GM21717 (cell line): Measurements from ENCODE around the gene DHFR2.
A peak's percentile ranks its signal among the peaks of the same experiment; 100 is the strongest.
"Not testable (repeated sequence)": the region's sequence is repeated elsewhere in the genome, so short reads cannot be mapped to it uniquely, and the experiment has no call there.

Experiments
- ATAC-seq: cut with Tn5 transposase; IDR thresholded peaks from one replicate; pipeline ENCODE4 v1.9.1; 2021; ENCODE audit warnings: mild to moderate bottlenecking, moderate library complexity; ENCODE audit not compliant: unreplicated experiment

Gene DHFR2

DNA sequence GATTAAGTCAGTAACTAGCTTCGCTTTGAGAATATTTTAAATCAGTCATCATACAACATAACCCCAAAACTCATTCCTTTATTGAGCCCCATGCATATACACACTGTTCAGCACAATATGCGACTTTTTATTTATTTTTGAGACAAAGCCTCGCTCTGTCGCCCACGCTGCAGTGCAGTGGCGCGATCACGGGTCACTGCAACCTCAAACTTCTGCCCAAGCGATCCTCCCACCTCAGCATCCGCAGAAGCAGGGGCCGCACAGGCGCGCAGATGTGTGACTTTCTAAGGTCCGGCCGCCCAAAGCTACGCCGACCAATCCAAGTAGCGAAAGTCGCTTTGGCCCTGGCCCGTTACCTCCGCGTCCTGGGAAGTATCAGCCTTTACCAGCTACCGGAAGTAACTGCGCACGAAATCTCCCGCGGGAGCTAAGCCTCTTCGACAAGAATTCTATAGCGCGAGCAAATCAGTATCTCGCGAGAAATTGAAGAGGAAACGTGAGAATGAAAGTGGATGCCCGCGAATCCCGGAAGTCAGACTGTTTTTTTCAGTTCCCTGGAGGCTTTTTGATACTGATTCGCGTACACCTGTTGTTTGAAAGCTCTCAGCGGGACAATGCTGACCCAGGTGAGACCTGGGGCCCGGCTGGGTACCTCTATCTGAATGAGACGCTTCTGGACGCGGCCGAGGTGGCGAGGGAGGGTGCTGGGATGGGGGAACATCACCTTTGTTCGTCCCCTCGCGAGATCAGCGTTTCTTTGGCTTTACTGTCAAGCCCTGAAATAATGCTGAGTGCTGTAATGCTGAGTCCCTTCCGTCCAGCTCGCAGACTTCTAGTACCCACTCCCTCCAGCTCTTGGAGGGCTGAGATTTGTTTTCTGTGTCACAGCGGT lies at the start of gene DHFR2, which contains the start of gene NSUN3:
Gene DHFR2 (minus strand): TSS at position 404 of the 892 bp plus-strand sequence. CDS start 1,405 bp downstream, outside the sequence.
Gene NSUN3 (plus strand): TSS at position 549 of the 892 bp plus-strand sequence. CDS start 66 bp downstream, at position 615.
- peak; percentile 96 for ATAC-seq

DNA sequence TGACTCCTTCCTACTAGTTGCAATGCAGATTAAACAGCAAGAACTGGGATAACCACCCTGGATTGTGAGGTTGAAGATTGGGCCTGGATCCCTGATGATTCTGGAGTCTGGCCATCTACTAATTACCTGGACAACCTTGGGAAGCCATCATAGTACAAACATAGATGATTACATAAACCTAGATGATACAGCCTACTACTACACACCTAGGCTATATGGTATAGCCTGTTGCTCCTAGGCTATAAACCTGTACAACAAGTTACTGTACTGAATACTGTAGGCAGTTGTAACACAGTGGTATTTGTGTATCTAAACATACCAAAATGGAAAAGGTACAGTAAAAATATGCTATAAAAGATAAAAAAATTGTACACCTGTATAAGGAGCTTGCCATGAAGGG lies 48.1 kb upstream of the DHFR2 start:
- ATAC-seq: no peak

- ATAC-seq: not testable (repeated sequence)
These were observed 47.5 kb upstream of the DHFR2 start for GRCh38 chr3:94110232-94110631.

- no peak for ATAC-seq
These were observed 43.6 kb upstream of the DHFR2 start for GRCh38 chr3:94106268-94106667.

GRCh38 chr3:94101860-94102259 lies 39.1 kb upstream of the DHFR2 start:
- ATAC-seq: no peak

DNA sequence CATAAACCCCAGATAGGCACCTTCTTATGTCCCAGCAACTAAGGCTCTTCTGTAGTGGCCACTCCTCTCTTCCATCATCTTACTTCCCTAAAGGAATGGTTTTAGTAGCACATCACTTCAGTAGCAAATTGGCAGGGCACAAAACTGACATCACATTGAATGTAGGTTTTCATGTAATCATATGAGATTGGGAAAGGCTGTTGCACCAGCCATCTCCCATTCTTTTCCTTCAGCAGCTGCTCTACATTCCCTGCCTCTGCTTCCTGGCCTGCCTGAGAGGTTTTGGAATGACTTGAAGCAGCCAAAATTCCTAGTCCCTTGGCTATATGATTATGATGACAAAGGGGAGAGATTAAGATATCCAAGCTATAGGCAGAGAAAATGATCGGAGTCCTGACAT lies 36.6 kb upstream of the DHFR2 start:
- ATAC-seq: no peak

DNA sequence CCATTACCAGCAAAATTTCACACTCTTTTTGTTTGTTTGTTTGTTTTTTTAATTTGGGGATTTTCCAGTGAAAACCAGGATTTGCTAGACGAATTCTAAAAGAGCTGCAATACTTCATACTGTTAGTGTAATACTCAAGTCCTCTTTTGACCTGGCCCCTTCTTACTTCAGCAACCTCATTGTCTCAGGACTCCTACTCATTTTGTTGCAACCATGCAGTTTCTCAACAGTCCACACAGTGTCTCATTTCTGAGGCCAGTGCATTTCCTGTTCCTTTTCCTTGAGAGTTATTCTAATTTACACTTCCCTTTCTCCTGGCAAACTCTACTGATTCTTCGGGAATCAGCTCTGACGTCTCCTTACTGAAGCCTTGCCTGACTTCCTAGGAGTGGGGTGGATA lies 35.7 kb upstream of the DHFR2 start:
- ATAC-seq: no peak

GRCh38 chr3:94095111-94095510 lies 32.4 kb upstream of the DHFR2 start:
- ATAC-seq: no peak

DNA sequence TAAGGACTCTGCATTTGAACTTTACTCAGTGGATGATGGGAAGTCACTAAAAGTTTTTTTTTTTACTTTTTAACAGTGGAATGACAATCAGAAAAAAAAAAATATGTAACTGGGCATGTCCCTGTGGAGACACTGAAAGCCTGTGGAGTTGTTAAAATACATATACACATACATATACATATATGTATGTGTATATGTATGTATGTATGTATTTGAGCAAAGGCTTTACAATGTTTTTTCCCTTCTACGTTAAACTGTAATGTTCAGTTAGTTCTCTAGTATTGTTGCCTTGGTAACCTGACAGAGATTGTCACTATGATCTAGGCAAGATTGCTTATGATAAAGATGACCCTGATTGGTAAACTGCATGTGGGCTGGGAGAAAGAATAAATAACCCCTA lies 30.4 kb upstream of the DHFR2 start:
- no peak for ATAC-seq

- ATAC-seq: no peak
These were observed 29.4 kb upstream of the DHFR2 start for GRCh38 chr3:94092086-94092485.

- no peak for ATAC-seq
These were observed 26.4 kb upstream of the DHFR2 start for GRCh38 chr3:94089126-94089525.

GRCh38 chr3:94083261-94083660 lies 20.5 kb upstream of the DHFR2 start:
- peak; percentile 80 for ATAC-seq

DNA sequence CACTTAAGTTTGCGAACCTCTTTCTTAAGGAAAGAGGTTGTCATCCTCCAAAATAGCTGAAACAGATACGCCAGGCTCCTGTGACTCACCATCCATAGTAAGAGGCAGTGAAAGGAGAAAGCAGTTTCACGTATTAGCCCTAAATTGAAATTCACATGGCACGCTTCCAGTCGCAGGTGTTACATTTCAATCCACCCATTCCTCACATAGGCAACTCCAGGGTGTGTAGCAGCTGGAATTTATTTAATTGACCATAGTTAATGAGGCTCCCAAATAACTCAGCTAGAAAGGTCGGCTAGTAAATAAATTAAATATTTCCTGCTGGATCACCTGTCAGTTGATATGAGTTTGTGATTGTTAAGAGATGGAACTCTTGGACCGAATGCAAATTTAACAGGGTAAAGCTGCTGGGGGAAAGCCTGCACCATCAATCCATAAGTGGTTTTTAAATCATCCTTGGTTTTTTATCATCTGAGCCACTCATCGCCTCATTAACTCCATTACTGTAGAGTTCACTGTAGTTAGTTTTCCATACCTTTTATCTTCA lies 19.7 kb upstream of the DHFR2 start:
- ATAC-seq: no peak

DNA sequence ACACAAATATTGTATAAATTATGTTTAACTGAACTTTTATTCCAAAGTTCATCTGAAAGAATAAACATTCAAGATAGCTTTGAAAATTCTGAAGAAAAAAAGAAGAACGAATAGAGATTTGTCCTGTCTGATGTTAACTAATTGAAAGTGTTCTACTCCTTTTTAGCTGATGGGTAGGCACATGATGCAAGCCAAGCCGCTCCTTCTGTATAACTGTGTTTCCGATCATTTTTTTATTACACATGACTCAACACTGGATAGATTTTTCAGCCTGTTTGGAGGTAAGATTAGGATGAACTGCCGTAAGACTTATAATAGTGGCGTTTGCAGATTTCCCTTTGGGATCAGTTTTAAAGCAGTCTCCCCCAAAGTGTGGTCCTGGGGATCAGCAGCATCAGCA lies 19.2 kb upstream of the DHFR2 start:
- no peak for ATAC-seq

GRCh38 chr3:94080552-94080951 lies 17.8 kb upstream of the DHFR2 start:
- not testable (repeated sequence) for ATAC-seq

DNA sequence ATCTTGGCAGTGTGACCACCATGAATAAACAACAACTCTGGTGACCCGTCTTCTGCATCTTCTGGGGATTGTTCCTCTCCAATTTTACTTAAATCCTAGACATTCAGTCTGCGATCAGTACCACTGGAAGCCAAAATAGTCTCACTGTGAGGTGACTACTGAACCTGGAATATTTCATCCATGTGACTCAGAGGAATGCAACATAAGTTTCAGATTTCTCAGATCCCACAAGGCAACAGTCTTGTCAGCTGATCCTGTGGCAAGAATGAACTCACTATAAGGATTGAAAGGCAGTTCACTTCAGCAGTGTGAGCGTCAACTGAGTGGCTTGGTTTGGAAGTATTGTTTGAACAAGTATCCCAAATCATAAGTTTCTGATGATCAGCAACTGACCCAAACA lies 13.3 kb upstream of the DHFR2 start:
- ATAC-seq: no peak

GRCh38 chr3:94071713-94072284 lies 9.1 kb upstream of the DHFR2 start:
- ATAC-seq: peak; percentile 50

DNA sequence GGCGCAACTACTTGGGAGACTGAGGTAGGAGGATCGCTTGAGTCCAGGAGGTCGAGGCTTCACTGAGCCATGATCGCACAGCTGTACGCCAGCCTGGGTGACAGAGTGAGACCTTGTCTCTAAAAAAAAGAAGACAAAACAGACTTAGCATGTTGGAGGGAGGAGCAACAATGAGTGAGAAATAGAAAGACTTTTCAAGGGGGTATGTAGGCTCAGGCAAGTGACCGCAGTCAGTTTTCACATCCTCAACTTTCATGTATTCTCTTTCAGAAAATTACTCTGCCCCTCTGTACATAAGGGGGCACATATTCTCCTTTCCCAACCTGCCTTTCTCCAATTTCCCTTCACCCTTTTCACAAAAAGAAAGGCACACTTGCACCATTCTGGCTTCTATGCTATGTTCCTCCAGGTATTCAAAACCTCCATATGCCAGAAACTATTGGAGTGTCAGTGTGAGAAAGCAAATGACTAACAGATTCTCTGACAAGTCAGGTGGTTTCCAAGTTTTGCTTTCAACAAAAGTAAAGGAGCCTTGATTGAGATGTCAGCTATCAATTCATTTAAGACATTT lies 7.7 kb upstream of the DHFR2 start:
- peak; percentile 58 for ATAC-seq

- ATAC-seq: no peak
These were observed 6.6 kb upstream of the DHFR2 start for GRCh38 chr3:94069194-94069813.

DNA sequence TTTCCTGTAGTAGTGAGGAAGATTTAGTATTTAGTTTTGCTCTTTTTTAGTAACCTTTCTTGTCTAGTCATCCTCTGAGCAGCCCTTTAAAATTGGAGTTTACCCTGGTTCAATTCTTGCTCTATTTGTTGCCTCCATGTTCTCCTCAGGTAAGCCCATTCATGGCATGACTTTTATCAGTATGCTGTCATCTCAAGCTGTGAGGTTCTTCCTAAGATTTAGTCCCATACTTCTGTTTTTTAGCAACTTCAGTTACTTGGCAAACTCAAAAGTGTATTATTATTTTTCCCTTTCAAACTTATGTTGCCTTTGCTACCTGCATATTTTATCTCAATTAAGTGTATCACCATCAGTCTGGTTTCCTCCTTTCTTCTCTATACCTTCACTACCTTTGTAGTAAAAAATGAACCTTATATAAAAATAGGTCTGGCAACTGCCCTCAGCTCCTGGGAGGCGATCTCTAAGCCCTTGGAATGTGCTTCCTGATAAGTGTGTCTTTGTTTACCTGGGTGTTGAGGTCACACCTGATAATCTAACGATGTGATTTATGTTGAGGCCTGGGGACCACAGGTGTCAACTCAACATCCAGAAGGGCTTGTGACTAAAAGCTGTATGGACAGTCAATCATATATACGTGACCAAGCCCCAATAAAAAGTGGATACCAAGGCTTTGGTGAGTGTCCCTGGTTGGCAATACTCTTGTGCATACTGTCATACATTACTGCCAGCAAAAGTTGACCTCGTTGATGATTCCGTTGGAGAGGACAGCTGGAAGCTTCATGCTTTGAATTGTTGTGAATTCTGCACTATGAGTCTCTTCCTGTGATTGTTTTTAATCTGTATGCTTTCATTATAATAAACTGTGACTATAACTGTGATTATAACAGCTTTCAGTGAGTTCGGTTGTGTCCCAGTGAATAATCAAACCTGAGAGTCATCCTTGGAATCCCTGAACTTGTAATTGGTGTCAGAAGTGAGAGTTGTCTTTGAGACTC lies 4.1 kb upstream of the DHFR2 start:
- no peak for ATAC-seq
